Hematopoietic multipotent progenitor cell treated with erythropoietin and hydrocortisone succinate and interleukin-3 and kit ligand, for 17 days (in vitro differentiated cells): ENCODE results near the gene TNS3.
"Not testable (repeated sequence)": the region's sequence is repeated elsewhere in the genome, so short reads cannot be mapped to it uniquely, and the experiment has no call there.

Experiments used
- DNase-seq: peaks from one replicate; pipeline ENCODE4 v3.0.0-alpha.2; 2015; ENCODE audit warnings: low spot score

Gene TNS3

GRCh38 chr7:47581804-47582763 lies at the start of gene TNS3:
Gene TNS3, minus strand, starts transcription at chr7:47582111. Its CDS starts 142,475 bp downstream, at chr7:47439636.
- no peak for DNase-seq

GRCh38 chr7:47631711-47632110 lies 49.8 kb upstream of the TNS3 start:
- DNase-seq = no peak

GRCh38 chr7:47627580-47628283 lies 45.8 kb upstream of the TNS3 start:
- no peak for DNase-seq

- no peak for DNase-seq
Observed at GRCh38 chr7:47625861-47626715, 44.2 kb upstream of the TNS3 start.

DNA sequence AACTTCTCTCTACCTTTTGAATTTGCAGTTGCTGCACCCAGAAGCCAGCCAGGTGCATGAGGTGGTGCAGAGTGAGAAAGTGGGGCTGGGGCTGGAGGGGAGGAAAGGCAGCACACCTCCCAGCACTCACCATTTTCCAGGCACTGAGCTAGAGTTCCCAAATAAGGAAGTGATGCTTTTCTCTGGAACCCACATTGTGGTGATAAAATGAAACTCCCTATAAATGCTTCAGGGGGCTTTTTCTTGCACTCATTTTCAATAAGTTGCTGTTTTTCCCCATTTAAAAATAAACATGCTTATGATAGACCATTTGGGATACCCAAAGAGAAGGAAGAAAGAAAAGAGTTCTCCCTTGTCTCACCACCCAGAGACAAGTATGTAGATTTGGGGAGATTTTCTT lies 42.8 kb upstream of the TNS3 start:
- DNase-seq = no peak

DNA sequence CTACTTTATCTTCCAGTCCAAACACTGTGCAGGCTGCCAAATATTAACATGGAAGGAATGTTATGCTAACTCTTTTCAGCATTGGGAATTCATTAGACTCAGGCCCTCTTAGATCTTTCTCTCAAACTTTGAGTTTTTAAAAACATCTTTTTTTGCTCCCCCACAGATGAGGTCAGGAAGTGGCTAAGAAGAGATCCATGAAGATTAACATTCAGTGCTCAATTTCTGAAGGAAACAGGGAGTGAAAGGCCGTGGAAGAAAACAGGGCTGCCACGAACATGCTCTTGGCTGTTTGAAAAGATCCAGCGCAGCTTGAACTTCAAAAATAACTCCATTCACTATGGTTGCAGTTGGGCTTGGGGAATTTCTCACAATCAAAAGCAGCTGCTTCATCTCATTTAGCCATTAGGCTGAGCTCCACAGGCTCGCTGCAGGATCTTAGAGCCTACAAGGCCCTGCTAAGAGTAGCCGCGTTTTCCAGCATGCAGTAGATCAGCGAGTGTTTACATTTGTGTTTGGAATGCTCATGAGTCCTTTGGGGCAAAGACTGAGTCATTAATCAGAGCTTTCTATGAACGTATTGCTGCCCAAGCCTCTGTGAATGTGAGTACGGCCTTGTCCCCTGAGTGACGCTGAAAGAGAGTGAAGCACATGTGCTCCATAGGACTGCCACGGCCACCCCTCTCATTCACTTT lies 41.2 kb upstream of the TNS3 start:
- no peak for DNase-seq

DNA sequence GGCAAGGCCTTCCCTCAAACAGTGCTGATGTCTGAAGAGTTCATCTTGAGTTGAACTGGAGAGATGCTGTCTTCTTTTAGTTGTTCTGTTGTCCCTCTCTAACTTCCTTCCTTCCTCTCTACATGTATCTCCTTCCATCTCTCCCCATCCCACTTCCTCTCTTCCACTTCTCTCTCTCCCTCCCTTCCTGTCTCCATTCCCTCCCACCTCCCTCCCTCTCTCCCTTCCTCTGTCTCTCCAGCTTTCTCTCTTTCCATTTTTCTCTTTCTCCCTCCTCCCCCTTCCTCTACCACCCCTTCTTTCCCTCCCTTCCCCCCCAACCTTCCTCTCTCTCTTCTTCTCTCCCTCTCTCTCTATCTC lies 40.7 kb upstream of the TNS3 start:
- DNase-seq = no peak

DNA sequence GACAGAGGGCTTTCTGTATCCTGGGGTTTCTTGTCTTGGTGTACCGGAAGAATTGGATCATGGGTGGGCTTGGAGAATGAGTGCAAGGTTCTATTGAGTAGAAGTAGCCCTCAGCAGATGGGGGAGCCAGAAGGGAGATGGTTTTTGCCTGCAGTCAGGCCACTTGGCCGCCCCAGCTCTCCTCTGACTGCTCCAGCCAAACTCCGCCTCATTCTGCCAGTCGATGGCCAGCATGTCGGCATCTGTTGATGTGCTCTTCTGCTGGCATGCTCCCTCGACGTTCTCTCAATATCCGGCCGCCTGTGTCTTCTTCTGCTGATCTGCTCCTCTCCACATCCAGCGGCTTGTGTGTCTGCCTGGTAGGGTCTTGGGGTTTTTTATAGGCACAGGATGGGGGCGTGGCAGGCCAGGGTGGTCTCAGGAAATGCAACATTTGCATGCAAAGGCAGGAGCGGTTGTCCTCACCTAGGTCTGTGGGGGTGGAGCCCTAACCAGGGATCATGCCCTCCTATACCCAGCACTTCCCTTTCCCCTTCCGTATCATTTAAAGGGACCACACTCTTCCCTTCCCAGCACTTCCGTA lies 40.2 kb upstream of the TNS3 start:
- no peak for DNase-seq

GRCh38 chr7:47621347-47621746 lies 39.4 kb upstream of the TNS3 start:
- DNase-seq = no peak

- no peak for DNase-seq
Observed at GRCh38 chr7:47619806-47620205, 37.9 kb upstream of the TNS3 start.

DNA sequence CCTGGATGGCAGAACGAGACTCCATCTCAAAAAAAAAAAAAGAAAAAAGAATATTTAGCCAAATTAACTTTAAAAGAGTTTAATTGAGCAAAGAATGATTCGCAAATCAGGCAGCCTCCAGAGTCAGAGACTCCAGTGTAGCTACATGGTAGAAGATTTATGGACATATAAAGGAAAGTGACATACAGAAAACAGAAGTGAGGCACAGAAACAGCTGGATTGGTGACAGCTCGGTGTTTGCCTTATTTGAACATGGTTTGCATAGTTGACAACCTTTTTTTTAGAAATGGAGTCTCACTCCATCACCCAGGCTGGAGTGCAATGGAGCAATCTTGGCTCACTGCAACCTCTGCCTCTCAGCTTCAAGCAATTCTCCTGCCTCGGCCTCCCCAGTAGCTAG lies 35.2 kb upstream of the TNS3 start:
- DNase-seq = no peak

DNA sequence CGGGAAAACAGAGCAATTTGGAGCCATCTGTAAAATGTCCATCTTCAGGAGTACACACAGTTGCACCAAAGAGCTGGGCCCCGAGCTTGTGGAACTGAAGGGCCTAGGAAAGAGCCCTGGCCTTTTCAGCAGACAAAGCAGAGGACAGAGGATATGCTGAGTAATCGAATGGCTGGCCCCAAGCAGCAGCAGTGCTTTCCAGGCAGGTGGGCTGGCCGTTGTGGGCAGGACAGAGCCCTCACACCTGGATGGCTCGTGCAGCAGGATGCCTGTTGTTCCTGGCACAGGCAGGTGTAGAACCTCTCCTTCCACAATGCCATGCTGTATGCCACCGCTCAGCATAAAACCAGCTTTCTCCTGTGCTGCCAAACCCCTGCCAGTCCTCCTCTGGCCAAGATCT lies 32.5 kb upstream of the TNS3 start:
- no peak for DNase-seq

DNA sequence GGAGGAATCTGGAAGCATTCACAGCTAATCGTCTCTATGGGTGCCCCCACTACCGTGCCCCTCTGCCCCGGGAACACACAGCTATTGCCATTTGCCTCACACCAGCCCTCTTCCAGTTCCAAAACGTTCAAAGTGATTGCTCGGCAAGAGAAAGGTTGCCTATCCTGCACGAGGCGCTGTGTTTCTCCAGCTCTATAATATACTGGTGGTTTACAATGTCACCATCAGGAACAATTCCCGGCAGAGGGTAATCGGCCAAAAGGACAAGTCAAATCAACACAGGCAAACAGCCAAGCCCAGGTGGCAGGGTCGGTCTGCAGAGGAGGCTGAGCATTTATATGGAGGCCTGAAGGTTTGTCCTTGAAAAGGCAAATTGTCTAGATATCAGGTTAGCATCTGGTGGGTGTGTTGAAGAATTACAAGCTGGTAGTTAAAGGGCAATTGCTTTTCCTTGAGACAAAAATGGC lies 29.2 kb upstream of the TNS3 start:
- no peak for DNase-seq

- DNase-seq = no peak
Observed at GRCh38 chr7:47610506-47611044, 28.7 kb upstream of the TNS3 start.

DNA sequence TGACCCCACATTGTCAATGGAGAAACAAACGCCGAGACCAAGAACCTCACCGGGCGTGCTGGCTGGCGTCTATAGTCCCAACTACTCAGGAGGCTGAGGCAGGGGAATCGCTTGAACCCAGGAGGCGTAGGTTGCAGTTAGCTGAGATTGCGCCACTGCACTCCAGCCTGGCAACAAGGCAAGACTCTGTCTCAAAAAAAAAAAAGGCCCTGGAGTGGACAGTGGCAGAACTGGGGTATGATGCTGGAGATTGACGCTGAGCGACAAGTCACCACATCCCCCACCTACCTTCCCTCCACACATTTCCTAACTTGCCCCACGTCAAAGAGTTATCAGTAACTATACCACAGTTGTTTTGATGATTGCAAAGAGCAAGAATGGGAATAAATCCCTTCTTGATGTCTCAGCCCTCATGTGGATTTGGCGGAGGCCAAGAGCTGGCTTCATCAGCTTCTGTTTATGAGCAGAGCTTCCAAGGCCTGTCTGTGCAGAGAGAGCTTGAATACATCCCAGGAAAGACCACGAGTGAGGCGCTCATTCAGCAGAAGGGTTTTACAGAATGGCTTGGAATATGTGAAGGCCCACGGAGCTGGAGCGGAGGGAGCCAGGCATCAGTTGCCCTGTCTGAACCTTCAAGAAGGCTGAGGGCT lies 28.0 kb upstream of the TNS3 start:
- DNase-seq = no peak

- not testable (repeated sequence) for DNase-seq
Observed at GRCh38 chr7:47606593-47607046, 24.7 kb upstream of the TNS3 start.

GRCh38 chr7:47605816-47606575 lies 24.1 kb upstream of the TNS3 start:
- DNase-seq = no peak

GRCh38 chr7:47604496-47604890 lies 22.6 kb upstream of the TNS3 start:
- DNase-seq = no peak

- DNase-seq = not testable (repeated sequence)
Observed at GRCh38 chr7:47603514-47604255, 21.8 kb upstream of the TNS3 start.
